ENCODE data around the gene OR8G1. TPM values are rescaled to one million over a fixed set of nuclear protein-coding genes. Genes with fewer than 3 reads are reported as not detected.

OR8G1 gene
- total and polyA plus RNA-seq, 2 of the 8 experiments (the other 6 are each of a cell fraction or from before 2014, with no cell fraction given): not detected

GRCh38 chr11:124209824-124210357, 31.0 kb upstream of the OR8G1 start:
- no peak overlapping the region for H2BK120ac ChIP-seq (replicated peaks; ENCODE audit: low read depth, low read length)
- no peak overlapping the region for H3K9ac ChIP-seq (replicated peaks in 1 of 4; ENCODE audit: extremely low read depth in 1 of 4, low read depth in 3 of 4, low read length in 3 of 4)
- no peak overlapping the region for H2BK15ac ChIP-seq (ENCODE audit: low read length)
- DNase-seq (ENCODE audit: low read depth in 1 of 2, low spot score in 2 of 2): no peak
- H2BK5ac ChIP-seq (ENCODE audit: low read depth, low read length): no peak overlapping the region
- H4K91ac ChIP-seq (replicated peaks; ENCODE audit: insufficient read length, low read length): no peak overlapping the region
- no peaks in the 10 kb centered on the region for H3K79me1 ChIP-seq (ENCODE audit: low read depth, low read length)
- H3K23me2 ChIP-seq (ENCODE audit: low read depth, low read length): no peaks in the 10 kb centered on the region
- ChIA-PET CTCF (ENCODE audit: partially characterized antibody) (interaction anchor here (1.0 to 1.8 kb wide), 4 partner anchors 9 to 63 kb away, joined by 3 to 7 read pairs (median 4); no protein-coding TSS in a partner anchor), POLR2A (ENCODE audit: partially characterized antibody) (no interaction called here)
- no peak overlapping the region for H4K8ac ChIP-seq (ENCODE audit: extremely low read depth, insufficient read depth, low read length)
- no peak overlapping the region for H2BK20ac ChIP-seq (ENCODE audit: low read length)
- no peak overlapping the region for H3K4ac ChIP-seq (replicated peaks; ENCODE audit: insufficient read length, low read depth, low read length)
- no peaks in the 10 kb centered on the region for H4K20me1 ChIP-seq (replicated peaks in 1 of 2; ENCODE audit: control insufficient read depth in 1 of 2, insufficient read depth in 2 of 2, low read length in 2 of 2)
- no peak overlapping the region for H2AFZ ChIP-seq (ENCODE audit: low read length)
- no peak overlapping the region for H3K23ac ChIP-seq (ENCODE audit: insufficient read length)
- no peak overlapping the region for H2AK5ac ChIP-seq (ENCODE audit: low read depth, low read length)
- TF ChIP-seq SP2 (IDR thresholded peaks at IDR 0.05; ENCODE audit: low read length) (no peak), TBP (IDR thresholded peaks at IDR 0.05; ENCODE audit: low read depth, low read length) (no peak), RFX5 (IDR thresholded peaks at IDR 0.05; ENCODE audit: borderline replicate concordance, low read depth, low read length) (no peak), BACH1 (IDR thresholded peaks at IDR 0.05; ENCODE audit: low read length) (no peak), EZH2 (IDR thresholded peaks at IDR 0.05; ENCODE audit: low read depth, low read length, severe bottlenecking) (no peak), HDAC2 (IDR thresholded peaks at IDR 0.05; ENCODE audit: borderline replicate concordance in 1 of 2, low read depth in 2 of 2, low read length in 2 of 2) (no peak)
- 91% methylated on average over 5 of the region's 6 CpGs; no CpG with 5 or more reads in 1 of the 2 experiments for WGBS, 2 experiments (ENCODE audit: extremely low coverage in 1 of 2, insufficient coverage in 1 of 2, insufficient read length in 1 of 2, insufficient replicate concordance in 2 of 2, low coverage in 1 of 2, low lambda C conversion rate in 2 of 2, missing lambda C conversion rate in 1 of 2)
- H3K27me3 ChIP-seq (replicated peaks in 1 of 4; ENCODE audit: control insufficient read depth in 3 of 4, extremely low read depth in 1 of 4, insufficient read depth in 3 of 4, low read length in 3 of 4): no peaks in the 10 kb centered on the region
- H3K56ac ChIP-seq (replicated peaks; ENCODE audit: insufficient read length, low read depth, low read length): no peak overlapping the region
- no peaks in the 10 kb centered on the region for H3K36me3 ChIP-seq (ENCODE audit: control insufficient read depth in 2 of 4, insufficient read depth in 4 of 4, low read length in 3 of 4)
- no peak overlapping the region for H3K27ac ChIP-seq (ENCODE audit: low read depth, low read length)
- no peak overlapping the region for H3K14ac ChIP-seq (ENCODE audit: insufficient read length)
- H2BK12ac ChIP-seq (ENCODE audit: low read depth, low read length): no peak overlapping the region
- no peaks in the 10 kb centered on the region for H3K4me1 ChIP-seq (replicated peaks in 1 of 4; ENCODE audit: control insufficient read depth in 3 of 4, insufficient read depth in 4 of 4, low read length in 3 of 4)
- no peaks in the 10 kb centered on the region for H3K79me2 ChIP-seq (ENCODE audit: control insufficient read depth in 1 of 2, insufficient read depth in 2 of 2, low read length in 2 of 2)
- H3K4me2 ChIP-seq (ENCODE audit: insufficient read depth in 1 of 2, low read depth in 2 of 2, low read length in 2 of 2): no peak overlapping the region
- no peaks in the 10 kb centered on the region; a peak in 1 of 4 replicates for H3K9me3 ChIP-seq (ENCODE audit: insufficient read depth in 2 of 2, low read depth in 1 of 2, low read length in 1 of 2)
- no peak overlapping the region for H3K18ac ChIP-seq (ENCODE audit: extremely low read depth, low read length)
- no peak overlapping the region for H3K4me3 ChIP-seq (ENCODE audit: extremely low read depth in 1 of 4, insufficient read depth in 2 of 4, low read depth in 3 of 4, low read length in 4 of 4)
- H4K5ac ChIP-seq (ENCODE audit: insufficient read length, low read depth, low read length): no peak overlapping the region
- no peak for FAIRE-seq

All from H1 (cell line).